Brain pericyte (primary cell): ENCODE data around the gene ELAVL3.
"Not testable (repeated sequence)": the region's sequence is repeated elsewhere in the genome, so short reads cannot be mapped to it uniquely, and the experiment has no call there.

Source experiments
- DNase-seq: peaks from one replicate; pipeline ENCODE4 v3.0.0-alpha.2; 2012; ENCODE audit warnings: low read depth, low spot score

ELAVL3 gene

DNA sequence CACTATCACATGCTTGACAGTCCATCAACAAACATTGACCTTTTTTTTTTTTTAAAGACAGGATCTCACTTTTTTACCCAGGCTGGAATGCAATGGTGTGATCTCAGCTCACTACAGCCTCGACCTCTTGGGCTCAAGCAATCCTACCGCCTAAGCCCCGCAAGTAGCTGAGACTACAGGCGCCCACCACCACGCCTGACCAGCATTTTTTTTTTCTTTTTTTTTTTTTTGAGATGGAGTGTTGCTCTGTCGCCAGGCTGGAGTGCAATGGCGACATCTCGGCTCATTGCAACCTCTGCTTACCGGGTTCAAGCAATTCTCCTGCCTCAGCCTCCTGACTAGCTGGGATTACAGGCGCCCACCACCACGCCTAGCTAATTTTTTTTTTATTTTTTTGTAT is 21.9 kb downstream of the ELAVL3 start:
- not testable (repeated sequence) for DNase-seq

DNA sequence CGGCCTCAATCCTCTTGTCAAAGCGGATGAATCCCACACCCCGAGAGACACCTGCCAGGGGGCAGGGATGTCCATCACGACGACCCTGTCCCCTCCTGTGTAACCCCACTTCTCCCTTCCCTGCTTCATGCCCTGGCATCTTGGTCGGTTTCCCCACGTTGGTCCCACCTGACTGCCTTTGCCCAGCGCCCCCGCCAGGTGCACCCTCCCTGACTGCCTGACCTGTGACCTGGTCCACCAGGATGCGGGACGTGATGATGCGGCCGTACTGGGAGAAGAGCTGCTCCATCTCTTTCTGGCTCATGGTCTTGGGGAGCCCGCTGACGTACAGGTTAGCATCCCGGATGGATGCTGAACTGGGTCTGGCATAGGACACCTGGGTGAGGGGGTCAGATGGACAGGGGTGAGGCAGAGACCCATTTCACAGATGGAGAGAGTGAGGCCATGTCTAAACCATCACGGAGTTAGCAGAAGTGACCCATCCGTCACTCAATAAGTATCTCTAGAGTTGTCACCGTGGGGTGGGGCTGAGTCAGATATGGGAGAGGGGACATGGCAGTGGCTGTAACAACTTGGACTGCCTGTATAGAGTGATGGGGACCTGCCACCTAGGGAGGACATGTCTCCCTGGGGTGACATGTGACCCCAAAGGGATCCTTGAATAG is 22.5 kb downstream of the ELAVL3 start:
- DNase-seq, result no peak

GRCh38 chr19:11457831-11458230 is 23.0 kb downstream of the ELAVL3 start:
- DNase-seq, result no peak

- DNase-seq, result no peak
Measured at GRCh38 chr19:11457115-11457514, 23.7 kb downstream of the ELAVL3 start.

DNA sequence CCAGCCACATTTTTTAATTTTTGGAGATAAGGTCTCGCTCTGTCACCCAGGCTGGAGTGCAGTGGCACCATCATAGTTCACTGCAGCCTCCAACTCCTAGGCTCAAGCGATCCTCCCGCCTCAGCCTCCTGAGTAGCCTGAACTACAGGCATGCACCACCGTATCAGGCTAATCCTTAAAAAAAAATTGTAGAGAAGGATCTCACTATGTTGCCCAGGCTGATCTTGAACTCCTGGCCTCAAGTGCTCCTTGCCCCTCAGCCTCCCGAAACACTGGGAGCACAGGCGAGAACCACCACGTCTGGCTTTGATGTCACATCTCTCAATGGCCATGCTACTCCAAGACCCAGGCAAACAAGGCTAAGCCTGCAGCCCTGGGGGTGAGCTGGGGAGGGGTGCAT is 24.2 kb downstream of the ELAVL3 start:
- no peak for DNase-seq

DNA sequence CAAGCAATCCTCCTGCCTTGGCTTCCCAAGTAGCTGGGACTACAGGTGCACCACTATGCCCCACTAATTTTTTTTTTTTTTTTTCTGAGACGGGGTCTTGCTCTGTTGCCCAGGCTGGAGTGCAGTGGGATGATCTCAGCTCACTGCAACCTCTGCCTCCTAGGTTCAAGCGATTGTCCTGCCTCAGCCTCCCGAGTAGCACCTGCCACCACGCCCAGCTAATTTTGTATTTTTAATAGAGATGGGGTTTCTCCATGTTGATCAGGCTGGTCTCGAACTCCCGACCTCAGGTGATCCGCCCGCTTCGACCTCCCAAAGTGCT is 25.7 kb downstream of the ELAVL3 start:
- DNase-seq, result not testable (repeated sequence)

DNA sequence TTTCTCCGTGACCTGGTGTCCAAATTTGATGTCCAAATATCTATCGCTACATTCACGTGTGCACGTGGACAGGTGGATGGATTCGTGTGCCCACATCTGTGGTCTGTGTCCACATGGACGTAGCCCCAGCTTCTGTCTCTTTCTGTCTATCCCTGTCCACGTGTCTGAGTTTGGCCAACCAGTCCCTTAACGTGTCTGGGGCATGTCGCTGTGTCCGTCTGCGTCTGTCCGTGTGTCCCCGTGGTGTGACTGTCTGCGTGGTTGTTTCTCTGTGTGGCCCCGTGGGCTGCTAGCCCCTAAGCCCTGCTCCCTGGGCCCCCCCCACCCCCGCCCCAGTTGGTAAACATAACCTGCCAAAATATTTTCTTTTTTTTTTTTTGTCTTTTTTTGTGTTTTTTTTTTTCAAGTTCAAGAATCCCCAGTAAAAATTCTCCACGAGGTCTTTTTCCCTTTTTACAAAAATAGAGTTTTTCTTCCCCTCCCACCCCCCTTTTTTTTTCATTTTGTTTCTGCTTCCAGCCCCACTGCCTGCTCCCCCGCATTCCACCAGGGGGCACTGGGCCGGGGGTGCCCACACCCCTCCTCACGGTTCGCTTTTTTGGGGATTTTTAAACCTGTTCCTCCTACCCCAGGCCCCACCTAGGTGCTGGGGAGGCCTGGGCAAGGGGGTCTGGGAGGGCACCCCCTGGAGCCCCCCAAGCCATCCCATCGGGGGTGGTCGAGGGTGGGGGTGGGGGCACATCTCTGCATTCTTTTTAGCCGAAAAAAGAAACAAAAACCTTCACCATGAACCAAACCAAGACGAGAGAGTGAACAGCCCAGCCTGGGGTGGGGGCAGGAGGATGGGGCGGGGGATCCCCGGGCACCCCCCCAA is 27.1 kb downstream of the ELAVL3 start:
- no peak for DNase-seq

DNA sequence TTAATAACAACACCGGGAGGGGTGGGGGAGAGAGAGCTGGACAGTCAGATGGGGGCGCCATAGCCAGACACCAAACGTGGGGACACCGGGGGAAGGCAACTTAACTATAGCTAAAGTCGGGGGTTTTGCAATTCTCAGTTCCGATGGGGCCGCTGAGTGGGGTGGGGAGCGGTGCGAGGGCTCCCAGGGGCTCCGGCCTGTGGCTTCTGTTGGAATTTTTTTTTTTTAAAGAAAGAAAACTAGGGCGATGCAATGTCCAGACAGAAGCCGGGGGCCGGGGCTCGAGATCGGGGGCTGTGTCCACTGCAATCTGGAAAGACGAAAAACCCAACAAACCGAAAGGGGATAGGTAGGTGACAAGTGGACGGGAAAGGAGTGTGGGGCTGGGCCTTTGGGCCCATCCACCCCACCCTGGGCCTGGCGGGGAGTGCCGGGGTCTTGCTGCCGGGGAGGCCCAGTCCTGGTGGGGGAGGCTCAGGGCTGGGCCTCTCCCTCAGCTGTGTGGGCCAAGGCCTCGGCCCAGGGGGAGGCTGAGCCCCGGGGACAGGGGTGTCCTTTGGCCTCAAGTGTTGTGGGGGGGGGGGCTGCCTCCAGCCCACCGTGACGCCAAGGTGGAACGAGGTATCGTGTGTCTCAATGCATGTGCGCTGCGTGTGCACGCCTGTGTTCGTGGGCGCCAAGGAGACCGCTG is 28.1 kb downstream of the ELAVL3 start:
- DNase-seq, result no peak

DNA sequence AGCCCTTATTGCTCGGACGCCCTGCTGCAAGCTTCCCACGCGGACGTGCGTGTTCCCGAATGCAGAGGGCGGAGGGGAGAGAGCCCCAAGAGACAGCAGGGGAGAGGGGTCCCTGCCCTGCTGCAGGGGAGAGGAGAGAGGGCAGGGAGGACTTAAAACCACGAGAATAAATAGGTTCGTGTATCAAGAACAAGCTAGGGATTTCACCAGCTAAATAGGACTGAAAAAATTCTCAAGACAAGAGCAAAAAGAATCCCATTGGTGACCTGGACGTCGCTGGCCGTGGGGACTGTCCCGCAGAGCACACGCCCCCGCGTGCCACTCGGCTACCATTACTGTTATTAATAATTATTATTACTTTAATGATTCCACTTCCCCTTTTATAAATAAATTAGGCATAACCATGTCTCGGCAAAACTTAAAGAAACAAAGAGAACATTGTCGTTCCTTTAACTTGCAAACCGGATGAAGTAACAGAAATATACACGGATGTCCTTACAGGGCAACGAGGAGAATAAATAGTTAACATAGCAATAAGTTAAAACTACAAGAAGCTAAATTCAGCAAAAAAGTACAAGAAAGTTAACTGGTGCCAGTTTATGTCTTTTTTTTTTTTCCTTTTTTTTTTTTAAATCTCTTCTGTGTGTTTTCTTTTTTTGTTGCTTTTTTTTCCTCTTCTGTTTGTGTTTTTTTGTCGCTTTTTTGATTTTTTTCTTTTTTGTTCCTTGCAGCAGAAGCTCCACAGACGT is 28.8 kb downstream of the ELAVL3 start:
- no peak for DNase-seq

GRCh38 chr19:11451327-11451870 is 29.4 kb downstream of the ELAVL3 start:
- DNase-seq, result no peak

- no peak for DNase-seq
Measured at GRCh38 chr19:11450570-11451326, 30.1 kb downstream of the ELAVL3 start.

- DNase-seq, result no peak
Measured at GRCh38 chr19:11448923-11449554, 31.8 kb downstream of the ELAVL3 start.

GRCh38 chr19:11448410-11448809 is 32.4 kb downstream of the ELAVL3 start:
- DNase-seq, result no peak

DNA sequence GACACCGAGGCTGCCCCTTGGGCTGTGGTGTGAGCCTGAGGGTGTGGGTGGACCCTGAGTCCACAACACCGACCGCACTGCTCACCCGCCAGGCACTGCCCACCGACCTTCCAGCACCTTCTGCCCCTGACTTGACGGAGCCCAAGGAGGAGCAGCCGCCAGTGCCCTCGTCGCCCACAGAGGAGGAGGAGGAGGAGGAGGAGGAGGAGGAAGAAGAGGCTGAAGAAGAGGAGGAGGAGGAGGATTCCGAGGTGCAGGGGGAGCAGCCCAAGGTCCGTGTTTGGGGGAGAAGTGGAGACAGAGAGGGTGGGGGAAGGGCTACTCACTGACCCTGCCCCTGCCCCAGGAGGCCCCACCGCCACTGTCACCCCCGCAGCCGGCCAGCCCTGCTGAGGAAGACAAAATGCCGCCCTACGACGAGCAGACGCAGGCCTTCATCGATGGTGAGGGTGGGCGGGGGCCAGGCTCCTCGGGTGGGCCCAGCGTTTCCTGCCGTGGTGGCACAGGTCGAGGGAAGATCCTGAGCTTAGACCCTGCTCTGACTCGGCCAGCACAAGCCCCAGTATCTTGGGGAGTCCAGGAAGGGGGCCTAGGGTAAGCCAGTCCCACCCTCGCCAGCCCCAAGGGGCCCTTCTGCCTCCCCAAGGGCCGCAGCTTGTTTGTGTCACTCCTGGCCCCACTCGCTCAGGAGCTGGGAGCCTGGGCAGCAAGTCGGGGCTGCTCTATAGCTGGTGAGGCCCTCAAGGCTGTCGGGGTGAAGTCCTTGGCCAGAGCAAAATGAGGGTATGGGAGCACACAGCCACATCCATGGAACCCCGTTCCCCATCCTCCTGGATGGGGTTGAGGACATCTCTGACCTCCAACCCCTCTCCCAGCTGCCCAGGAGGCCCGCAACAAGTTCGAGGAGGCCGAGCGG is 33.2 kb downstream of the ELAVL3 start:
- DNase-seq, result no peak

GRCh38 chr19:11446652-11447301 is 34.1 kb downstream of the ELAVL3 start:
- no peak for DNase-seq

- no peak for DNase-seq
Measured at GRCh38 chr19:11446271-11446651, 34.6 kb downstream of the ELAVL3 start.

- DNase-seq, result no peak
Measured at GRCh38 chr19:11445141-11445540, 35.7 kb downstream of the ELAVL3 start.

DNA sequence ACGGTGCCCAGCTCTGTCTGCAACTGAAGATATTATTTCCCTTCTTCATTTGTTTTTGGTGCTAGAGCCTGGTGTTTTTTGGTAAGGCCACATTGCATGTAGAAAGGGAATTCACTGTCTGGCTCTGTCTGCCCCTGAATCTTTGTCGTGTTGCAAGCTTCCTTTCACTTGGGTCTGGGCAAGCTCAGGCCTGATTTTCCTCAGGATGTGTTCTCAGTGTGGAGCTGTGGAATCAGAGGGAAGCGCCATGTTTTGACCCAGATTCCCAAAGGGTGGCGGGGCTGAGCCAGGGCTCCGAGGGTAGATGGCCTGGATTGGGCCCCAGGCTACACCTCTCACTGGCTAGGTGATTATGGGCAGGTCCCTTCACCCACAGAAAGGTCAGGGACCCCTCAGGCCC is 36.8 kb downstream of the ELAVL3 start:
- DNase-seq, result no peak

- DNase-seq, result no peak
Measured at GRCh38 chr19:11437955-11438354, 42.9 kb downstream of the ELAVL3 start.
